HepG2 (cell line): ENCODE data around the gene MAP3K3. TPM values are rescaled to one million over a fixed set of nuclear protein-coding genes. Genes with fewer than 3 reads are reported as not detected.

Experiments used
- AHDC1 ChIP-seq: sonication (generic); formaldehyde crosslinking; IDR thresholded peaks from 2 replicates; pipeline ENCODE4 v1.5.1; 2020; ENCODE audit warnings: mild to moderate bottlenecking, missing genetic modification reagents, borderline replicate concordance
- DBP ChIP-seq: sonication (generic); formaldehyde crosslinking; IDR thresholded peaks from 2 replicates; pipeline ENCODE4 v1.4.0; 2020; ENCODE audit warnings: missing genetic modification reagents; ENCODE audit errors: not compliant biosample characterization
- DPF2 ChIP-seq: sonication (generic); formaldehyde crosslinking; IDR thresholded peaks from 2 replicates; pipeline ENCODE4 v1.4.0; 2020; ENCODE audit warnings: mild to moderate bottlenecking, low read depth, missing genetic modification reagents, borderline replicate concordance
- ELF3 ChIP-seq: IDR thresholded peaks from 2 replicates; pipeline ENCODE4 v1.6.1; 2016; ENCODE audit warnings: missing genetic modification reagents, missing compliant biosample characterization
- FOXK2 ChIP-seq: fragments of 450-650 bp; IDR thresholded peaks from 2 replicates; pipeline ENCODE4 v1.6.1; 2016
- HHEX ChIP-seq: IDR thresholded peaks from 2 replicates; pipeline ENCODE4 v1.6.1; 2016; ENCODE audit warnings: control low read depth
- HMG20B ChIP-seq: conservative IDR thresholded peaks from 2 replicates; pipeline ENCODE4 v1.6.1; 2016; ENCODE audit warnings: missing genetic modification reagents, missing compliant biosample characterization
- IKZF4 ChIP-seq: sonication (generic); formaldehyde crosslinking; IDR thresholded peaks from 2 replicates; pipeline ENCODE4 v1.5.1; 2020; ENCODE audit warnings: borderline replicate concordance, mild to moderate bottlenecking, low read depth, missing genetic modification reagents; ENCODE audit errors: not compliant biosample characterization
- IRF2 ChIP-seq: IDR thresholded peaks from 2 replicates; pipeline ENCODE4 v1.6.1; 2018; ENCODE audit warnings: missing genetic modification reagents, missing compliant biosample characterization
- MXD3 ChIP-seq: IDR thresholded peaks from 2 replicates; pipeline ENCODE4 v1.6.1; 2016; ENCODE audit warnings: mild to moderate bottlenecking, missing biosample characterization, missing genetic modification reagents
- MXD4 ChIP-seq: IDR thresholded peaks from 2 replicates; pipeline ENCODE4 v1.6.1; 2016; ENCODE audit warnings: mild to moderate bottlenecking, missing biosample characterization, missing genetic modification reagents
- RAD21 ChIP-seq: fragments of 450-650 bp; formaldehyde crosslinking; IDR thresholded peaks from 2 replicates; pipeline ENCODE4 v1.5.0; 2020; ENCODE audit warnings: mild to moderate bottlenecking
- RARA ChIP-seq: IDR thresholded peaks from 2 replicates; pipeline ENCODE4 v1.6.1; 2016; ENCODE audit warnings: missing genetic modification reagents, missing compliant biosample characterization
- RXRA ChIP-seq: sonication (generic); formaldehyde crosslinking; IDR thresholded peaks from 2 replicates; pipeline ENCODE4 v1.5.1; 2020; ENCODE audit warnings: missing genetic modification reagents
- ZBTB10 ChIP-seq: sonication (generic); formaldehyde crosslinking; IDR thresholded peaks from 2 replicates; pipeline ENCODE4 v1.4.0; 2020; ENCODE audit warnings: missing genetic modification reagents, borderline replicate concordance
- ZEB1 ChIP-seq: IDR thresholded peaks from 2 replicates; pipeline ENCODE4 v1.6.1; 2012; ENCODE audit warnings: mild to moderate bottlenecking, low read depth, inconsistent platforms; ENCODE audit not compliant: insufficient replicate concordance
- ZIK1 ChIP-seq: sonication (generic); formaldehyde crosslinking; IDR thresholded peaks from 2 replicates; pipeline ENCODE4 v1.5.0; 2020; ENCODE audit warnings: mild to moderate bottlenecking, low read depth, missing genetic modification reagents, borderline replicate concordance
- ZNF556 ChIP-seq: sonication (generic); formaldehyde crosslinking; IDR thresholded peaks from 2 replicates; pipeline ENCODE4 v1.4.0; 2020; ENCODE audit warnings: mild to moderate bottlenecking, missing genetic modification reagents, borderline replicate concordance
- ZNF740 ChIP-seq: sonication (generic); formaldehyde crosslinking; IDR thresholded peaks from 2 replicates; pipeline ENCODE4 v1.4.0; 2020; ENCODE audit warnings: missing genetic modification reagents
- ZNF83 ChIP-seq: sonication (generic); formaldehyde crosslinking; IDR thresholded peaks from 2 replicates; pipeline ENCODE4 v1.4.0; 2020; ENCODE audit warnings: missing genetic modification reagents, mild to moderate bottlenecking, borderline replicate concordance
- ZNF839 ChIP-seq: sonication (generic); formaldehyde crosslinking; IDR thresholded peaks from 2 replicates; pipeline ENCODE4 v1.4.0; 2020; ENCODE audit warnings: missing genetic modification reagents, mild to moderate bottlenecking, borderline replicate concordance
- polyA plus RNA-seq, 8 experiments: library from polyadenylated mRNA; depleted of rRNA in 3 of 8; stranded (reverse) in 7 of 8; unstranded in 1 of 8; fragments of >200 nt; fragmentation: Illumina TruSeq in 4 of 8; extraction: Trizol in 4 of 8; gene quantifications; 2 replicates each; pipeline versions ENCODE4 v1.2.1 to v1.2.3, GENCODE V29; 2011 to 2016; ENCODE audit warnings: low read depth in 4 of 8, missing spikeins in 1 of 8, mixed read lengths in 1 of 8; ENCODE audit not compliant: insufficient read depth in 1 of 8
- total RNA-seq, 5 experiments: library from RNA; depleted of rRNA; stranded (reverse); fragments of >200 nt; fragmentation: Illumina TruSeq; extraction: Trizol; gene quantifications; 2 replicates each; pipeline ENCODE4 v1.2.3, GENCODE V29; 2016; ENCODE audit warnings: low read depth in 1 of 5

Gene MAP3K3
- total and polyA plus RNA-seq, 2 of the 13 experiments (the other 11 are each of a cell fraction or from before 2014, with no cell fraction given), result 17.7 to 21.8 TPM

GRCh38 chr17:63579633-63580032, 42.6 kb upstream of the MAP3K3 start (continued):
- no peak for TF ChIP-seq ZNF740 (CRISPR knock-in tag)
- peak; percentile 55; the same call in 1 of the 2 replicates for TF ChIP-seq RARA
- no peak for TF ChIP-seq DBP (CRISPR knock-in tag)
- peak; percentile 65 for TF ChIP-seq ELF3 (CRISPR knock-in tag)
- TF ChIP-seq IRF2, result peak; percentile 26; the same call in 1 of the 2 replicates
- TF ChIP-seq DPF2 (CRISPR knock-in tag), result peak; percentile 72; the same call in 1 of the 2 replicates
- peak; percentile 35; the same call in 1 of the 2 replicates for TF ChIP-seq AHDC1 (CRISPR knock-in tag)
- TF ChIP-seq ZBTB10 (CRISPR knock-in tag), result no peak
- TF ChIP-seq IKZF4, result no peak
- TF ChIP-seq HMG20B (CRISPR knock-in tag), result peak; percentile 53; the same call in 1 of the 2 replicates
- TF ChIP-seq HHEX, result no peak
- TF ChIP-seq FOXK2, result peak; percentile 22; the same call in 1 of the 2 replicates
- TF ChIP-seq RAD21, result no peak
- peak; percentile 82 for TF ChIP-seq MXD4 (CRISPR knock-in tag)
- peak; percentile 30; the same call in 1 of the 2 replicates for TF ChIP-seq MXD3 (CRISPR knock-in tag)
- TF ChIP-seq RXRA, result peak; percentile 58; the same call in 1 of the 2 replicates
- TF ChIP-seq ZIK1 (CRISPR knock-in tag), result no peak
- TF ChIP-seq ZEB1, result peak; percentile 70
- TF ChIP-seq ZNF839 (CRISPR knock-in tag), result peak; percentile 73; the same call in 1 of the 2 replicates
- 0 out of 2 replicates have a peak, but pooled peaks have one; percentile 71 for TF ChIP-seq ZNF83 (CRISPR knock-in tag)
- peak; percentile 21; the same call in 1 of the 2 replicates for TF ChIP-seq ZNF556 (CRISPR knock-in tag)
